Gastroesophageal sphincter (tissue), 4 donors: ENCODE data around the gene GARIN5A. TPM values are rescaled to one million over a fixed set of nuclear protein-coding genes. Genes with fewer than 3 reads are reported as not detected.
"Not testable (repeated sequence)": the region's sequence is repeated elsewhere in the genome, so short reads cannot be mapped to it uniquely, and the experiment has no call there.

ENCODE experiments used
- ATAC-seq: fragments of 150-250 bp; one replicate; pipeline ENCODE4 v1.9.1; 2016; ENCODE audit warnings: mild to moderate bottlenecking, moderate library complexity
- H3K27ac ChIP-seq, 4 donors: fragments of 200-600 bp; sonication (generic) in 3 of 4; 1 replicate in 3 of 4; 2 replicates in 1 of 4; pipeline ENCODE4 v1.5.1; 2016 to 2019
- H3K27me3 ChIP-seq: fragments of 200-600 bp; sonication (generic); one replicate; pipeline ENCODE4 v1.5.1; 2019
- H3K36me3 ChIP-seq, 2 donors: fragments of 200-600 bp; sonication (generic); one replicate each; pipeline ENCODE4 v1.5.1; 2019; ENCODE audit warnings: control low read depth in 1 of 2
- H3K4me1 ChIP-seq, 3 donors: fragments of 200-600 bp; sonication (generic); 1 replicate in 2 of 3; 2 replicates in 1 of 3; pipeline ENCODE4 v1.5.1; 2016 to 2019; ENCODE audit warnings: control low read depth in 2 of 3
- H3K4me3 ChIP-seq, 2 donors: fragments of 200-600 bp; sonication (generic); one replicate each; pipeline ENCODE4 v1.5.1; 2019; ENCODE audit warnings: mild to moderate bottlenecking in 1 of 2, moderate library complexity in 1 of 2
- H3K9me3 ChIP-seq, 3 donors: fragments of 200-600 bp; sonication (generic); one replicate each; pipeline ENCODE4 v1.5.1; 2017 to 2019; ENCODE audit warnings: control low read depth in 2 of 3
- CTCF ChIP-seq, 4 experiments: fragments of 200-600 bp in 2 of 4; fragments of 450-650 bp in 2 of 4; sonication (generic) in 1 of 4; IDR thresholded peaks; one replicate each; pipeline ENCODE4 v1.5.1; 2017 to 2019; ENCODE audit warnings: antibody characterized with exemption in 4 of 4, mild to moderate bottlenecking in 2 of 4, moderate library complexity in 2 of 4
- EP300 ChIP-seq: sonication (generic); formaldehyde crosslinking; IDR thresholded peaks from one replicate; pipeline ENCODE4 v1.6.1; 2017; ENCODE audit warnings: antibody characterized with exemption, mild to moderate bottlenecking
- POLR2A ChIP-seq, 2 donors: fragments of 450-650 bp; IDR thresholded peaks; one replicate each; pipeline ENCODE4 v1.6.1; 2017; ENCODE audit warnings: antibody characterized with exemption in 2 of 2, mild to moderate bottlenecking in 2 of 2, moderate library complexity in 1 of 2
- POLR2AphosphoS5 ChIP-seq: sonication (generic); formaldehyde crosslinking; IDR thresholded peaks from one replicate; pipeline ENCODE4 v1.6.1; 2017; ENCODE audit warnings: antibody characterized with exemption
- WGBS, 2 donors: methylation state at CpG; one replicate each; pipeline ENCODE4 v1.1.5; 2018; ENCODE audit warnings: low coverage in 1 of 2; 5-methylcytosine and 5-hydroxymethylcytosine counted together
- total RNA-seq, 4 donors: library from RNA; depleted of rRNA; stranded (reverse); fragments of >200 nt; gene quantifications; one replicate each; pipeline ENCODE4 v1.1.0, GENCODE V29; 2016

Gene GARIN5A
- total RNA-seq, 4 donors from 2014 or later: 0.78 to 1.7 TPM; not detected in 2

- H3K9me3 ChIP-seq: no peaks in the 10 kb centered on the region
- peaks cover 0 to 27% (median 13%) of the 10 kb centered on the region in 3 donors for H3K4me1 ChIP-seq
- no peak for TF ChIP-seq POLR2AphosphoS5
- no peak for TF ChIP-seq CTCF (IDR thresholded peaks at IDR 0.05)
- no peak for TF ChIP-seq EP300
- no peak overlapping the region for H3K27ac ChIP-seq
- H3K36me3 ChIP-seq: peaks cover 0 to 21% of the 10 kb centered on the region in 2 donors
- WGBS, 2 donors: 80% methylated on average over 2 of the region's 12 CpGs; no CpG with 5 or more reads in 1 of the 2 donors
- no peaks in the 10 kb centered on the region for H3K27me3 ChIP-seq
- no peak for ATAC-seq
- no peak overlapping the region for H3K4me3 ChIP-seq
Measured at GRCh38 chr19:50475101-50475568, 1.5 kb downstream of the GARIN5A start.

- H3K27ac ChIP-seq, H3K4me3 ChIP-seq, ATAC-seq, H3K36me3 ChIP-seq, H3K9me3 ChIP-seq: not testable (repeated sequence)
- Histone ChIP-seq H3K27me3 (peaks cover 12% of the 10 kb centered on the region), H3K4me1 (peaks cover 0 to 16% (median 13%) of the 10 kb centered on the region in 3 donors)
- WGBS, 2 donors: 67% methylated on average over 1 of the region's 3 CpGs; no CpG with 5 or more reads in 1 of the 2 donors
Measured at GRCh38 chr19:50473336-50473735, 3.3 kb downstream of the GARIN5A start.

- 50 to 81% methylated on average over 1 to 6 of the region's 6 CpGs for WGBS, 2 donors
- ATAC-seq: no peak
Measured at GRCh38 chr19:50468818-50469217, 7.8 kb downstream of the GARIN5A start.

GRCh38 chr19:50467566-50467965, 9.1 kb downstream of the GARIN5A start:
- TF ChIP-seq CTCF (IDR thresholded peaks at IDR 0.05) (no peak), POLR2AphosphoS5 (no peak), EP300 (no peak), POLR2A (IDR thresholded peaks at IDR 0.05) (no peak)
- H3K9me3 ChIP-seq: no peaks in the 10 kb centered on the region
- WGBS, 2 donors: 70% methylated on average over 2 to 6 of the region's 18 CpGs
- H3K4me1 ChIP-seq: no peaks in the 10 kb centered on the region
- H3K27ac ChIP-seq: no peak overlapping the region
- peaks cover 61% of the 10 kb centered on the region for H3K27me3 ChIP-seq
- no peaks in the 10 kb centered on the region for H3K36me3 ChIP-seq
- H3K4me3 ChIP-seq: no peak overlapping the region
- no peak for ATAC-seq

More at GRCh38 chr19:50468818-50469217, 7.8 kb downstream of the GARIN5A start:
- no peaks in the 10 kb centered on the region for H3K9me3 ChIP-seq
- no peak for TF ChIP-seq EP300
- no peak for TF ChIP-seq POLR2AphosphoS5
- TF ChIP-seq POLR2A (IDR thresholded peaks at IDR 0.05): no peak
- no peak for TF ChIP-seq CTCF (IDR thresholded peaks at IDR 0.05)
- peaks cover 56% of the 10 kb centered on the region for H3K27me3 ChIP-seq
- H3K4me1 ChIP-seq: no peaks in the 10 kb centered on the region
- no peak overlapping the region for H3K4me3 ChIP-seq
- no peaks in the 10 kb centered on the region for H3K36me3 ChIP-seq
- no peak overlapping the region for H3K27ac ChIP-seq

- Histone ChIP-seq H3K4me1 (no peaks in the 10 kb centered on the region), H3K4me3 (no peak overlapping the region), H3K9me3 (no peaks in the 10 kb centered on the region), H3K27ac (no peak overlapping the region), H3K27me3 (peaks cover 70% of the 10 kb centered on the region), H3K36me3 (no peaks in the 10 kb centered on the region)
- WGBS, 2 donors: 55% methylated on average over 7 of the region's 11 CpGs; no CpG with 5 or more reads in 1 of the 2 donors
- no peak for ATAC-seq
- TF ChIP-seq EP300 (no peak), POLR2A (IDR thresholded peaks at IDR 0.05) (no peak), POLR2AphosphoS5 (no peak), CTCF (IDR thresholded peaks at IDR 0.05) (no peak)
Measured at GRCh38 chr19:50466706-50467039, 10.0 kb downstream of the GARIN5A start.
